Brain microvascular endothelial cell (primary cell): ENCODE data around the gene HAUS7.

Experiments used
- DNase-seq: peaks from one replicate; pipeline ENCODE4 v3.0.0-alpha.2; 2020
- H3K27ac ChIP-seq: fragments of 250-450 bp; sonication (Bioruptor Pico); 2 replicates; pipeline ENCODE4 v1.5.1; 2020; ENCODE audit warnings: mild to moderate bottlenecking, moderate library complexity
- H3K27me3 ChIP-seq: fragments of 250-450 bp; sonication (Bioruptor Pico); replicated peaks from 2 replicates; pipeline ENCODE4 v1.5.1; 2020; ENCODE audit warnings: mild to moderate bottlenecking
- H3K36me3 ChIP-seq: fragments of 250-450 bp; sonication (Bioruptor Pico); replicated peaks from 2 replicates; pipeline ENCODE4 v1.5.1; 2020; ENCODE audit warnings: mild to moderate bottlenecking
- H3K4me3 ChIP-seq: 2 replicates; pipeline ENCODE4 v1.5.1; 2011; ENCODE audit warnings: low read depth, mild to moderate bottlenecking, control low read depth, low read length, moderate library complexity
- in situ Hi-C: cut with HindIII; loops from 2 replicates; pipeline ENCODE4 v1.10.0; 2017; ENCODE audit warnings: low sequenced_read_pairs, low pct_ligation_motif_present
- TF ChIP-seq, protein P1 (sequence below): IDR thresholded peaks from 2 replicates; pipeline ENCODE4 v1.5.1; 2011; ENCODE audit warnings: low read depth, mild to moderate bottlenecking, moderate library complexity, low read length, control low read depth, inconsistent platforms; ENCODE audit errors: missing control alignments

HAUS7 gene

DNA sequence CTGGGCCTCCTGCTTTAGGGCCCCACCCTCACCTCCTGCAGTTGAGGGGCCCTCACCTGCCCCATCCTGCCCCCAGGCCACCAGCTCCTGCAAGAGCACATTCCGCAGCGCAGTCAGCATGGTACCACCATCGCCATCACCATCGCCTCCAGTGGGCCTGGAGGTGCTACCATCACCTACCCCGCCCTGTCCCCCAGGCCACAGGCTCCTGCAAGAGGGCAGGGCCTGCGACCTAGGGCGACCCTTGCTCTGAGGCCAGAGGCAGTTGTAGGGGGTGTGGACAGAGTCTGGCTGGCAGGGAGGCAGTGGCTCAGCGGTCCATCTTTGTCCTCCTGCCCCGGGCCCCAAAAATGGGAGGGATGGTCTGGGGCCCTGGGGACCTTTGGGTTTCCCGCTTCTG is 3.9 kb upstream of the HAUS7 start:
- Histone ChIP-seq H3K4me3 (no peak overlapping the region), H3K27me3 (no peaks in the 10 kb centered on the region), H3K36me3 (no peaks in the 10 kb centered on the region), H3K27ac (no peak overlapping the region)
- no peak for DNase-seq
- in situ Hi-C loops = no loop called here
- TF ChIP-seq, protein P1, sequence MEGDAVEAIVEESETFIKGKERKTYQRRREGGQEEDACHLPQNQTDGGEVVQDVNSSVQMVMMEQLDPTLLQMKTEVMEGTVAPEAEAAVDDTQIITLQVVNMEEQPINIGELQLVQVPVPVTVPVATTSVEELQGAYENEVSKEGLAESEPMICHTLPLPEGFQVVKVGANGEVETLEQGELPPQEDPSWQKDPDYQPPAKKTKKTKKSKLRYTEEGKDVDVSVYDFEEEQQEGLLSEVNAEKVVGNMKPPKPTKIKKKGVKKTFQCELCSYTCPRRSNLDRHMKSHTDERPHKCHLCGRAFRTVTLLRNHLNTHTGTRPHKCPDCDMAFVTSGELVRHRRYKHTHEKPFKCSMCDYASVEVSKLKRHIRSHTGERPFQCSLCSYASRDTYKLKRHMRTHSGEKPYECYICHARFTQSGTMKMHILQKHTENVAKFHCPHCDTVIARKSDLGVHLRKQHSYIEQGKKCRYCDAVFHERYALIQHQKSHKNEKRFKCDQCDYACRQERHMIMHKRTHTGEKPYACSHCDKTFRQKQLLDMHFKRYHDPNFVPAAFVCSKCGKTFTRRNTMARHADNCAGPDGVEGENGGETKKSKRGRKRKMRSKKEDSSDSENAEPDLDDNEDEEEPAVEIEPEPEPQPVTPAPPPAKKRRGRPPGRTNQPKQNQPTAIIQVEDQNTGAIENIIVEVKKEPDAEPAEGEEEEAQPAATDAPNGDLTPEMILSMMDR = no peak

DNA sequence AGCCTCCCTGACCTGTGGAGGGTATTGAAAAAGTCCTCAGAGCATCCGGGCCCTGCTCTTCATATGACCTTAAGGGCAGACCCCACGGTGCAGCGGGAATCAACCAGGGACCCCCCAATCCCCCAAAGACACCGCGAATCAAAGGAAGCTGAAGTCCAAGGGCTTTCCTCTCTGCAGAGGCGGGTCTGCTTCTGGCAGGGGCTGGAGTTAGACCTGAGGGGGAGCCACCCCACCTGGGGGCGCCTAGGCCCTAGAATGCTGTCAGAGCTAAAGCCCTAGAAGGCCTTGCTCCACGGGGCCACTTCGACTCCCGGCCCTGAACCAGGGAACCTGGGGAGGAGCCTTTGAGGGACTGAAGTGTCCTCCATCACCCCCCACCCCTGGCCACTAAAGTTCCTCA is 2.8 kb upstream of the HAUS7 start:
- in situ Hi-C loops = no loop called here
- H3K36me3 ChIP-seq = no peaks in the 10 kb centered on the region
- no peak overlapping the region for H3K4me3 ChIP-seq
- TF ChIP-seq, protein P1 = no peak
- DNase-seq = no peak
- no peaks in the 10 kb centered on the region for H3K27me3 ChIP-seq
- no peak overlapping the region for H3K27ac ChIP-seq

DNA sequence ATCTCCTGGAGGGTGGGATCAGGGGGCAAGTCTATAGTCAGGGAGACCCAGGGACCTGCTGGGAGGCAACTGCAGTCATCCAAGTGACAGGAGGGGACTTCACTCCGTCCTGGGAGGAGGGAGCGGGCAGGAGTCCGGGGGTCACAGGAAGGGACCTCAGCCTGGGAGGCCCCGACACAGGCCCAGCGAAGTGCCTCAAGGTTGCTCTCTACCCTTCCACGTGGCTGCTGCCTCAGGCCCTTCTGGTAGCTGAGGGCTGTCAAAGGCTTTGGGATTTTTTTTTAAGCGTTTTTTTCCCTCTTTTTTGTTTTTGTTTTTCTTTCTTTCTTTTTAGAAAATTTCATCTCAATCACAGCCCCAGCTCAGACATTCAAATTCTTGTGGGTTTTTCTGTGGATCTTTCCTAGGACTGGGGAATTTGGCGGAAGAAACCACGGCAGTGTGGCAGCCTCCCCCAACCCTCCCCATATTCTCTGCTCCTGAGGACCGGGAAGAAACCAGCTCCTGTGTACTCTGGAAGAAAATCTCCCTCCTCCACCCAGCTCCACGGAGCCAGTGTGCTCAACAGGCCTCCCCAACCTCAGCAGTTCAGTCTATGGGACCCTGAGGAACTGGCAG is 1.4 kb upstream of the HAUS7 start:
- no peak for DNase-seq
- Histone ChIP-seq H3K36me3 (no peaks in the 10 kb centered on the region), H3K27me3 (no peaks in the 10 kb centered on the region), H3K4me3 (no peak overlapping the region), H3K27ac (no peak overlapping the region)
- in situ Hi-C loops = no loop called here
- TF ChIP-seq, protein P1 = no peak

DNA sequence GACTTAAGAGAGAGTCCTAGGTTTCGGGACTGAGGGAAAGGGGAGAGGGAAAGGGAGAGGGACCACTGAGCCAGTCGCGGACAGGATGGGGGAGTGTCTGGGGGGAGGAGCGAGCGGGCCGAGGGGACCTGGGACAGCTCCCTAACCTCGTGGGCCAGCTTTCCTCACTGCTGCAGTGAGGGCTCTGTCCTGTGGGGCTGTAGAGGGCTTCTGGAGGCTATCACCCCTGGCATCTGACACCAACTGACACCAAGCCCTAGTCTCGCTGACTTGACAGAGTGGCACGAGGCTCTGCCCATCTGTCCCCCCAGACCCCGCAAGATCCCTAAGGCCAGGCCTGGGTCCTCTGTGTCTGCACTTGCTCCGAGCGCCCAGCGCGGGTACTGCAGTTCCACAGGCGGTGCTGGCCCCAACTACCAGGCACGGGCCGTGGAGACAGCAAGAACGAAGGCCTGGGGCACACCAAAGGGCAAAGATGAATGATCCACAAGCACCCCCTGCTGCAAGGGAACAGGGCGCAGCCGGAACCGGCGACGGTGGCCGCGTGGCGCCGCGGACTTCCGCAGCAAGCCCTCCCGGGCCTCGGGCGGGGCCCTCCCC is 465 bp downstream of the HAUS7 start:
- H3K27me3 ChIP-seq = no peaks in the 10 kb centered on the region
- TF ChIP-seq, protein P1 = peak; percentile 37
- peak overlapping the region; percentile 68 for H3K4me3 ChIP-seq
- no peaks in the 10 kb centered on the region for H3K36me3 ChIP-seq
- DNase-seq = no peak
- in situ Hi-C loops = no loop called here
- peak overlapping the region; percentile 24 for H3K27ac ChIP-seq

DNA sequence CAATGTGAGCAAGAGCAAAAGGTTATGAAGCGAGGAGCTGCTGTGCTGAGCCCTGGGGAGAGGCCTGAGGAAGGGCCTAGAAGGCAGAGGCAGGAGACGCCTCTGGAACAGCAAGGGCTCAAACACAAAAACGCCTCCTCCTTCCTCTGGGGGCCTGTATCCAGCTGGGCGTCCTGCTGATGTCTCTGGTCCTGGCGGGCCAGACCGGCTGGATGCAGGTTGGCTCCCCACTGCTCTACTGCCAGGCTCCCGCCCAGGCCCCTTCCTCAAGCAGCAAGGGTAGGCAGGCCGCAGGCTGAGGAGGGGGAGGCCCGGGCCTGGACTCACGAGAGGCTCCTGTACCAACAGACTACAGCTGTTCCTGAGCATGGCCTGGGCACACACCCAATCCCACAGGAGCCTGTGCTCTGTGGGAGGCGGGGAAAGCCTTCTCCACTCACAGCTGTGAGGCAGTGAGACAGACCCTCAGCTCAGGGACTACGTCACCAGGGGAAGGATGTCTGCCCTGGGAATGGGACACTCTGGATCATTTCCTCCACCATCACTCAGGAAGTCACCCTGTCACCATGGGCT is 2.3 kb downstream of the HAUS7 start:
- Histone ChIP-seq H3K4me3 (no peak overlapping the region), H3K27me3 (no peaks in the 10 kb centered on the region), H3K27ac (no peak overlapping the region), H3K36me3 (no peaks in the 10 kb centered on the region)
- TF ChIP-seq, protein P1 = no peak
- in situ Hi-C loops = no loop called here
- no peak for DNase-seq
